ENCODE results near the gene MKRN1.

DNA sequence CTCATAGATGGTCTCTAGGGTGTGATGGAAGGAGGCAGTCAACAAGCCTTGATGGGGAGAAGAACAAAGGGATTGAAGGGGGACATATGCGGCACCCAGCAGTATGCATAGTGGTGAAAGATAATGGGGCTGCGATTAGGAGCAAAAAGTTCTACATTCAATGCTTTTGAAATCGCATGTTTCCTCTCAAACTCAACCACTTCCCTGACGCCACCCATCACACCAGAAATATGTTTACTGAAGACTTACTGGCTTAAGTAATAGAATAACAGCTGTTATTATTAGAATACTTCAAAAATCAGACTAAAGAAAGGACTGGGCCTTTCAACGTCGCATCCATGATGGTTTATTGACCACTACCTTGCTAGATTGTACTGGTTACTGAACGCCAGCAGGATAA is 31.5 kb downstream of the MKRN1 start:
- TF ChIP-seq, protein P1, sequence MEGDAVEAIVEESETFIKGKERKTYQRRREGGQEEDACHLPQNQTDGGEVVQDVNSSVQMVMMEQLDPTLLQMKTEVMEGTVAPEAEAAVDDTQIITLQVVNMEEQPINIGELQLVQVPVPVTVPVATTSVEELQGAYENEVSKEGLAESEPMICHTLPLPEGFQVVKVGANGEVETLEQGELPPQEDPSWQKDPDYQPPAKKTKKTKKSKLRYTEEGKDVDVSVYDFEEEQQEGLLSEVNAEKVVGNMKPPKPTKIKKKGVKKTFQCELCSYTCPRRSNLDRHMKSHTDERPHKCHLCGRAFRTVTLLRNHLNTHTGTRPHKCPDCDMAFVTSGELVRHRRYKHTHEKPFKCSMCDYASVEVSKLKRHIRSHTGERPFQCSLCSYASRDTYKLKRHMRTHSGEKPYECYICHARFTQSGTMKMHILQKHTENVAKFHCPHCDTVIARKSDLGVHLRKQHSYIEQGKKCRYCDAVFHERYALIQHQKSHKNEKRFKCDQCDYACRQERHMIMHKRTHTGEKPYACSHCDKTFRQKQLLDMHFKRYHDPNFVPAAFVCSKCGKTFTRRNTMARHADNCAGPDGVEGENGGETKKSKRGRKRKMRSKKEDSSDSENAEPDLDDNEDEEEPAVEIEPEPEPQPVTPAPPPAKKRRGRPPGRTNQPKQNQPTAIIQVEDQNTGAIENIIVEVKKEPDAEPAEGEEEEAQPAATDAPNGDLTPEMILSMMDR (IDR thresholded peaks at IDR 0.05), result no peak
- no peak for TF ChIP-seq POLR2A (IDR thresholded peaks at IDR 0.05)
- TF ChIP-seq EP300 (IDR thresholded peaks at IDR 0.05), result no peak
